Left lung (tissue), 10 donors: ENCODE measurements around the gene MPRIP. TPM values are rescaled to one million over a fixed set of nuclear protein-coding genes. Genes with fewer than 3 reads are reported as not detected.

Source experiments
- ATAC-seq: fragments of 200-7000 bp; cut with Tn5 transposase; one replicate; pipeline ENCODE4 v1.9.1; 2020; ENCODE audit warnings: moderate library complexity
- DNase-seq, 4 donors: peaks; one replicate each; pipeline ENCODE4 v3.0.0-alpha.2; 2013 to 2020
- H3K27ac ChIP-seq, 2 donors: fragments of 200-600 bp; sonication (generic) in 1 of 2; one replicate each; pipeline versions ENCODE4 v1.5.0 to v1.8.0; 2020 to 2021
- H3K27me3 ChIP-seq, 2 donors: fragments of 200-600 bp; sonication (generic) in 1 of 2; one replicate each; pipeline versions ENCODE4 v1.5.0 to v1.8.0; 2020 to 2021
- H3K36me3 ChIP-seq, 2 donors: fragments of 200-600 bp; sonication (generic) in 1 of 2; one replicate each; pipeline versions ENCODE4 v1.5.0 to v1.8.0; 2020 to 2021
- H3K4me1 ChIP-seq, 2 donors: fragments of 200-600 bp; one replicate each; pipeline ENCODE4 v1.8.0; 2021
- H3K4me3 ChIP-seq, 2 donors: fragments of 200-600 bp; sonication (generic) in 1 of 2; one replicate each; pipeline versions ENCODE4 v1.5.0 to v1.8.0; 2020 to 2021; ENCODE audit warnings: mild to moderate bottlenecking in 1 of 2
- H3K9me3 ChIP-seq, 2 donors: fragments of 200-600 bp; sonication (generic) in 1 of 2; one replicate each; pipeline versions ENCODE4 v1.5.0 to v1.8.0; 2020 to 2021
- intact Hi-C, 2 donors: fragments of 100-400 bp; cut with DNase I; formaldehyde crosslinking; loops; one replicate each; pipeline versions ENCODE4 v1.11.2 to v1.14.2; 2022
- polyA plus RNA-seq, 6 donors: library from polyadenylated mRNA; unstranded; fragments of 120-200 nt; gene quantifications; one replicate each; pipeline ENCODE4 v1.2.1, GENCODE V29; 2013; ENCODE audit not compliant: insufficient read length in 6 of 6
- total RNA-seq, 2 donors: library from RNA; stranded (reverse); fragmentation: NEBNext Ultra II Directional; extraction: Animal tissue kit (Norgen Biotek cat#: 25700); gene quantifications; one replicate each; pipeline ENCODE4 v1.2.1, GENCODE V29; 2021
- TF ChIP-seq, protein P1 (sequence below), 2 donors: fragments of 200-600 bp; sonication (generic) in 1 of 2; IDR thresholded peaks; one replicate each; pipeline versions ENCODE4 v1.5.0 to v1.8.0; 2021; ENCODE audit warnings: antibody characterized with exemption in 2 of 2
- donor health status: DM: no; HTN: yes; CAD: no.
- donor health status: DM: no; HTN: no; CAD: no.

Gene MPRIP
- total and polyA plus RNA-seq, 8 donors: 221 to 338 (median 257) TPM

GRCh38 chr17:17032131-17032692 is 10.0 kb upstream of the MPRIP start:
- TF ChIP-seq, protein P1, sequence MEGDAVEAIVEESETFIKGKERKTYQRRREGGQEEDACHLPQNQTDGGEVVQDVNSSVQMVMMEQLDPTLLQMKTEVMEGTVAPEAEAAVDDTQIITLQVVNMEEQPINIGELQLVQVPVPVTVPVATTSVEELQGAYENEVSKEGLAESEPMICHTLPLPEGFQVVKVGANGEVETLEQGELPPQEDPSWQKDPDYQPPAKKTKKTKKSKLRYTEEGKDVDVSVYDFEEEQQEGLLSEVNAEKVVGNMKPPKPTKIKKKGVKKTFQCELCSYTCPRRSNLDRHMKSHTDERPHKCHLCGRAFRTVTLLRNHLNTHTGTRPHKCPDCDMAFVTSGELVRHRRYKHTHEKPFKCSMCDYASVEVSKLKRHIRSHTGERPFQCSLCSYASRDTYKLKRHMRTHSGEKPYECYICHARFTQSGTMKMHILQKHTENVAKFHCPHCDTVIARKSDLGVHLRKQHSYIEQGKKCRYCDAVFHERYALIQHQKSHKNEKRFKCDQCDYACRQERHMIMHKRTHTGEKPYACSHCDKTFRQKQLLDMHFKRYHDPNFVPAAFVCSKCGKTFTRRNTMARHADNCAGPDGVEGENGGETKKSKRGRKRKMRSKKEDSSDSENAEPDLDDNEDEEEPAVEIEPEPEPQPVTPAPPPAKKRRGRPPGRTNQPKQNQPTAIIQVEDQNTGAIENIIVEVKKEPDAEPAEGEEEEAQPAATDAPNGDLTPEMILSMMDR (IDR thresholded peaks at IDR 0.05): no peak
- Histone ChIP-seq H3K27ac (peak overlapping the region in 1 of 2 donors; percentile 53), H3K9me3 (no peaks in the 10 kb centered on the region), H3K4me1 (peaks cover 22 to 30% of the 10 kb centered on the region in 2 donors), H3K36me3 (no peaks in the 10 kb centered on the region), H3K4me3 (no peak overlapping the region), H3K27me3 (no peaks in the 10 kb centered on the region)
- DNase-seq (peak in 2 of 4 donors; percentile 80 to 86), ATAC-seq (peak; percentile 70)
- intact Hi-C loops: no loop called here

GRCh38 chr17:17033466-17033865 is 8.8 kb upstream of the MPRIP start:
- Histone ChIP-seq H3K4me3 (no peak overlapping the region), H3K36me3 (no peaks in the 10 kb centered on the region), H3K4me1 (peaks cover 20 to 30% of the 10 kb centered on the region in 2 donors), H3K27ac (no peak overlapping the region), H3K27me3 (no peaks in the 10 kb centered on the region), H3K9me3 (no peaks in the 10 kb centered on the region)
- intact Hi-C loops: no loop called here
- TF ChIP-seq, protein P1 (IDR thresholded peaks at IDR 0.05): no peak
- DNase-seq: no peak
- no peak for ATAC-seq

DNA sequence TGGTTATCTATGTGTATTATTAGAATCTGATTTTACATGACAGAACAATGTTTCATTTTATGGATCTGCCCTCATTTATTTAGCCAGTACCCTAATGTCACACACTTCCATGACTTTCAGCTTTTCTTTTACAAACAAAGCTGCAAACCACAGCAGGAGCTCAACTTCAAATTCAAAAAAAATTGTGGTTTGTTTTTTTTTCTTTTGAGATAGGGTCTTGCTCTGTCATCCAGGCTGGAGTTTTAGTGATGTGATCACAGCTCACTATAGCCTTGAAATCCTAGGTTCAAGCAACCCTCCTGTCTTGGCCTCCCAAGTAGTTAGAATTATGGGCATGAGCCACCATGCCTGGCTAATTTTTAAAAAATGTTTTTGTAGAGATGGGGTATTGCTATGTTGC is 8.2 kb upstream of the MPRIP start:
- H3K27me3 ChIP-seq: no peaks in the 10 kb centered on the region
- ATAC-seq (no peak), DNase-seq (no peak)
- intact Hi-C loops: no loop called here
- no peak overlapping the region for H3K27ac ChIP-seq
- TF ChIP-seq, protein P1 (IDR thresholded peaks at IDR 0.05): no peak
- H3K36me3 ChIP-seq: no peaks in the 10 kb centered on the region
- no peaks in the 10 kb centered on the region for H3K9me3 ChIP-seq
- H3K4me1 ChIP-seq: peaks cover 19 to 29% of the 10 kb centered on the region in 2 donors
- no peak overlapping the region for H3K4me3 ChIP-seq

DNA sequence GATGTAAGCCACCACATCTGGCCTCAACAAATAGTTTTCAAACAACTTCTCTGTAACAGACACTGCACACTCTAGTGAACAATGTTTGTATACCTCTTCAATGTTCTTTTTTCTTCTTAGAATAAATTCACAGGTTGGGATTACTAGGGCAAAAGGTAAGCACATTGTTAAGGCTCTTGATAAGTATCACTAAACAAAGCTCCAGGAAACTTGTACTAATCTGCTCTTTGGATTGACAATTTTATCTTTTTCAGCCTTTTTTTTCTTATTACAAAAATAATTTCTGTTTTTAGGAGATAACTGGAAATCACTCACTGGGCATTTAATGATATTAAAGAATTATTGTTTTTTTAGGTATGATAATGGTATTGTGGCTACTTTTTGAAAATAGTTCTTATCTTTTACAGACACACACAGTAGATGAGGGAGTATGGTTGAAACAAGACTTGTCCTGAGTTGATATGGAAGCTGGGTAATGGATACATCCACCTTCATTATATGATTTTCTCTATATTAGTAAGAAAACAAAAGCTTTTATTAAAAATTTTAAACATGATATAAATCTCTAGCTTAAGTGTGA is 7.7 kb upstream of the MPRIP start:
- H3K4me3 ChIP-seq: no peak overlapping the region
- intact Hi-C loops: no loop called here
- TF ChIP-seq, protein P1 (IDR thresholded peaks at IDR 0.05): no peak
- H3K9me3 ChIP-seq: no peaks in the 10 kb centered on the region
- H3K36me3 ChIP-seq: no peaks in the 10 kb centered on the region
- H3K4me1 ChIP-seq: peaks cover 19 to 27% of the 10 kb centered on the region in 2 donors
- ATAC-seq: no peak
- no peak overlapping the region for H3K27ac ChIP-seq
- no peak for DNase-seq
- H3K27me3 ChIP-seq: no peaks in the 10 kb centered on the region

- TF ChIP-seq, protein P1 (IDR thresholded peaks at IDR 0.05): no peak
- H3K4me3 ChIP-seq: no peak overlapping the region
- H3K27me3 ChIP-seq: no peaks in the 10 kb centered on the region
- no peak for ATAC-seq
- H3K4me1 ChIP-seq: peaks cover 19 to 27% of the 10 kb centered on the region in 2 donors
- no peaks in the 10 kb centered on the region for H3K36me3 ChIP-seq
- peak in 1 of 4 donors; percentile 24 for DNase-seq
- H3K27ac ChIP-seq: no peak overlapping the region
- intact Hi-C loops: no loop called here
- no peaks in the 10 kb centered on the region for H3K9me3 ChIP-seq
Measured at GRCh38 chr17:17035490-17035889, 6.8 kb upstream of the MPRIP start.
